K562 (cell line): ENCODE data around the gene ARF4. TPM values are rescaled to one million over a fixed set of nuclear protein-coding genes. Genes with fewer than 3 reads are reported as not detected.
A peak's percentile ranks its signal among the peaks of the same experiment; 100 is the strongest.

Source experiments
- ASH1L ChIP-seq: fragments of 450-650 bp; IDR thresholded peaks from 2 replicates; pipeline ENCODE4 v1.6.1; 2018; ENCODE audit warnings: borderline replicate concordance, mild to moderate bottlenecking, low read depth; ENCODE audit not compliant: partially characterized antibody
- CTBP1 ChIP-seq: fragments of 450-650 bp; IDR thresholded peaks from 2 replicates; pipeline ENCODE4 v1.6.1; 2016; ENCODE audit warnings: borderline replicate concordance
- CXXC5 ChIP-seq: fragments of 250-450 bp; sonication (Bioruptor Pico); IDR thresholded peaks from 2 replicates; pipeline ENCODE4 v1.8.0; 2022; ENCODE audit warnings: inconsistent platforms, mild to moderate bottlenecking, moderate library complexity
- EHMT2 ChIP-seq: fragments of 450-650 bp; IDR thresholded peaks from 2 replicates; pipeline ENCODE4 v1.6.1; 2018; ENCODE audit warnings: antibody characterized with exemption
- NCOA1 ChIP-seq: fragments of 450-650 bp; IDR thresholded peaks from 2 replicates; pipeline ENCODE4 v1.6.1; 2016; ENCODE audit warnings: low read depth
- PBX2 ChIP-seq, 2 experiments: IDR thresholded peaks in 1 of 2; conservative IDR thresholded peaks in 1 of 2; 2 replicates each; pipeline ENCODE4 v1.6.1; 2016; ENCODE audit warnings: low read depth in 2 of 2, mild to moderate bottlenecking in 1 of 2, missing compliant biosample characterization in 1 of 2, missing genetic modification characterization in 1 of 2, moderate library complexity in 1 of 2
- POU5F1 ChIP-seq: fragments of 150-350 bp; IDR thresholded peaks from 2 replicates; pipeline ENCODE4 v1.6.1; 2014; ENCODE audit warnings: borderline replicate concordance, low read length, low read depth, mild to moderate bottlenecking; ENCODE audit not compliant: partially characterized antibody
- ZNF224 ChIP-seq: sonication (generic); formaldehyde crosslinking; IDR thresholded peaks from 2 replicates; pipeline ENCODE4 v1.8.0; 2022; ENCODE audit warnings: mild to moderate bottlenecking, missing genetic modification reagents
- ZNF407 ChIP-seq: fragments of 450-650 bp; IDR thresholded peaks from 2 replicates; pipeline ENCODE4 v1.6.1; 2016; ENCODE audit warnings: low read depth
- ZNF583 ChIP-seq: fragments of 250-450 bp; sonication (Bioruptor Pico); IDR thresholded peaks from 2 replicates; pipeline ENCODE4 v1.4.0; 2020
- ZNF695 ChIP-seq: fragments of 450-650 bp; formaldehyde crosslinking; IDR thresholded peaks from 2 replicates; pipeline ENCODE4 v1.4.0; 2020; ENCODE audit warnings: mild to moderate bottlenecking, moderate library complexity
- polyA plus RNA-seq, 8 experiments: library from polyadenylated mRNA; depleted of rRNA in 4 of 8; stranded (reverse) in 5 of 8; unstranded in 3 of 8; fragments of >200 nt; fragmentation: Nextera tagmentation in 2 of 8; fragmentation: Illumina TruSeq in 1 of 8; extraction: Ambion mirVana in 2 of 8; extraction: Trizol in 1 of 8; gene quantifications; 2 replicates each; pipeline versions ENCODE4 v1.2.1 to v1.2.3, GENCODE V29; 2011 to 2014; ENCODE audit warnings: inconsistent platforms in 1 of 8, missing spikeins in 1 of 8
- total RNA-seq, 7 experiments: library from RNA; depleted of rRNA in 6 of 7; stranded (reverse); fragments of >200 nt in 6 of 7; fragmentation: Illumina TruSeq in 2 of 7; extraction: Trizol in 2 of 7; gene quantifications; 2 replicates each; pipeline versions ENCODE4 v1.2.1 to v1.2.3, GENCODE V29; 2011 to 2021; ENCODE audit warnings: low replicate concordance in 1 of 7

The ARF4 gene
- total and polyA plus RNA-seq, 9 of the 15 experiments (the other 6 are each of a cell fraction or from before 2014, with no cell fraction given) = 41.1 to 273 (median 83.8) TPM

- no peak for TF ChIP-seq ZNF224
- TF ChIP-seq CXXC5 = peak; percentile 48; the same call in 1 of the 2 replicates
- TF ChIP-seq POU5F1 = no peak
- no peak for TF ChIP-seq ZNF583 (CRISPR knock-in tag)
- TF ChIP-seq NCOA1 = peak; percentile 48; the same call in 1 of the 2 replicates
- TF ChIP-seq ZNF407 = no peak
- no peak for TF ChIP-seq EHMT2
- TF ChIP-seq ASH1L = no peak
- TF ChIP-seq PBX2 (CRISPR knock-in tag; IDR thresholded peaks at IDR 0.05; ENCODE audit: low read depth) = no peak
- peak; percentile 41 for TF ChIP-seq PBX2 (tag; conservative IDR thresholded peaks at IDR 0.05; ENCODE audit: low read depth)
- peak; percentile 49; the same call in 1 of the 2 replicates for TF ChIP-seq CTBP1
- no peak for TF ChIP-seq ZNF695 (CRISPR knock-in tag)
Measured at GRCh38 chr3:57598765-57599360, 1.7 kb upstream of the ARF4 start (continued).
